Ovary (tissue), 3 donors: ENCODE data around the gene C11orf97.

ENCODE experiments used
- EP300 ChIP-seq: sonication (generic); formaldehyde crosslinking; IDR thresholded peaks from one replicate; pipeline ENCODE4 v1.6.1; 2017; ENCODE audit warnings: antibody characterized with exemption
- POLR2A ChIP-seq: fragments of 450-650 bp; IDR thresholded peaks from one replicate; pipeline ENCODE4 v1.6.1; 2017; ENCODE audit warnings: antibody characterized with exemption, mild to moderate bottlenecking, moderate library complexity
- TF ChIP-seq, protein P1 (sequence below), 3 donors: fragments of 450-650 bp in 2 of 3; fragments of 200-600 bp in 1 of 3; IDR thresholded peaks; one replicate each; pipeline versions ENCODE4 v1.5.1 to v1.8.0; 2016 to 2022; ENCODE audit warnings: antibody characterized with exemption in 3 of 3, mild to moderate bottlenecking in 1 of 3
- donor health status: DM: no; HTN: no; CAD: no.

DNA sequence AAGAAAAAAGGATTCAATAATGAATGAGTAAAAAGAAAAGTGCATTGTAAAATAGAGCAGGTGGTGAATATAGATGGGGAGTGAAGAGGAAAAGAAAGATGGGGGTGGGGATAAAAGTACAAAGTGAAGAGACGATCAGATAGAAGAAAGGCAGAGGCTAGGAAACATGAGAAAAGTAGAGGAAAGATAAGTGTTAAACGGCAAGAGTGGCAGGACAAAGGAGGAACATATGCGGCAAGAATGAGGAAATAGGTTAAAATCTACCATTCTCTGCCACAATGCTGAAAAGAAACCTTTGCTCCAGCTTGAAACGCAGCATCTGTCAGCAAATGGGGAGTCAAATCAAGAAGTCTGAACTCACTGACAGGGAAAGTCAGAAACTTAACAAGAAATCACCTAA, 38.3 kb downstream of the C11orf97 start:
- TF ChIP-seq, protein P1, sequence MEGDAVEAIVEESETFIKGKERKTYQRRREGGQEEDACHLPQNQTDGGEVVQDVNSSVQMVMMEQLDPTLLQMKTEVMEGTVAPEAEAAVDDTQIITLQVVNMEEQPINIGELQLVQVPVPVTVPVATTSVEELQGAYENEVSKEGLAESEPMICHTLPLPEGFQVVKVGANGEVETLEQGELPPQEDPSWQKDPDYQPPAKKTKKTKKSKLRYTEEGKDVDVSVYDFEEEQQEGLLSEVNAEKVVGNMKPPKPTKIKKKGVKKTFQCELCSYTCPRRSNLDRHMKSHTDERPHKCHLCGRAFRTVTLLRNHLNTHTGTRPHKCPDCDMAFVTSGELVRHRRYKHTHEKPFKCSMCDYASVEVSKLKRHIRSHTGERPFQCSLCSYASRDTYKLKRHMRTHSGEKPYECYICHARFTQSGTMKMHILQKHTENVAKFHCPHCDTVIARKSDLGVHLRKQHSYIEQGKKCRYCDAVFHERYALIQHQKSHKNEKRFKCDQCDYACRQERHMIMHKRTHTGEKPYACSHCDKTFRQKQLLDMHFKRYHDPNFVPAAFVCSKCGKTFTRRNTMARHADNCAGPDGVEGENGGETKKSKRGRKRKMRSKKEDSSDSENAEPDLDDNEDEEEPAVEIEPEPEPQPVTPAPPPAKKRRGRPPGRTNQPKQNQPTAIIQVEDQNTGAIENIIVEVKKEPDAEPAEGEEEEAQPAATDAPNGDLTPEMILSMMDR (IDR thresholded peaks at IDR 0.05) = no peak
- TF ChIP-seq POLR2A = no peak
- TF ChIP-seq EP300 = no peak
